Ishikawa (cell line): ENCODE data around the gene SLC44A2.

ENCODE experiments used
- CREB1 ChIP-seq: IDR thresholded peaks from 2 replicates; pipeline ENCODE4 v1.6.1; 2012; ENCODE audit warnings: low read depth
- EGR1 ChIP-seq: IDR thresholded peaks from 2 replicates; pipeline ENCODE4 v1.6.1; 2012
- EP300 ChIP-seq: IDR thresholded peaks from 2 replicates; pipeline ENCODE4 v1.6.1; 2012; ENCODE audit warnings: borderline replicate concordance
- FOXM1 ChIP-seq: IDR thresholded peaks from 2 replicates; pipeline ENCODE4 v1.6.1; 2012; ENCODE audit warnings: low read depth, borderline replicate concordance
- RAD21 ChIP-seq: IDR thresholded peaks from 2 replicates; pipeline ENCODE4 v1.6.1; 2012; ENCODE audit warnings: low read depth
- TAF1 ChIP-seq: IDR thresholded peaks from 2 replicates; pipeline ENCODE4 v1.6.1; 2012; ENCODE audit warnings: low read depth, mild to moderate bottlenecking
- TEAD4 ChIP-seq: IDR thresholded peaks from 2 replicates; pipeline ENCODE4 v1.6.1; 2012
- YY1 ChIP-seq: IDR thresholded peaks from 2 replicates; pipeline ENCODE4 v1.6.1; 2012; ENCODE audit warnings: low read depth
- TF ChIP-seq, protein P1 (sequence below): IDR thresholded peaks from 2 replicates; pipeline ENCODE4 v1.6.1; 2012; ENCODE audit warnings: low read depth, mild to moderate bottlenecking
- TF ChIP-seq, protein P2 (sequence below): IDR thresholded peaks from 2 replicates; pipeline ENCODE4 v1.6.1; 2012
- TF ChIP-seq, protein P3 (sequence below): IDR thresholded peaks from 2 replicates; pipeline ENCODE4 v1.6.1; 2012

DNA sequence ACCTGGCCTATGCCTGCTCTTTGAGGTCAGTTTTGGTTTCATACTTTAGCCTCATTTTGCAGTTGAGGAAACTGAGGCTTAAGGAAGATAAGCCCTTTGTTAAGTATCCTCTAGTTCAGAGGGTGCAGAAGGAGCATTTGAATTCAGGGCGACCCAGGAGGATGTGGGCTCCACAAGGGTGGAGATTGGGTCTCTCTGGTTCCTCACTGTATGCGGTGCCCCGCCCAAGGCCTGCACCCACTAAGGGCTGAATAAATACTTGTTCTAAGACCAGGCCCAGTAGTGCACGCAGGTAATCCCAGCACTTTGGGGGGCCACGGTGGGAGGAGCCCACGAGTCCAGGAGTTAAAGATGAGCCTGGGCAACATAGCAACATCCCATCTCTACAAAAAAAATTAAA, 768 bp upstream of the SLC44A2 start:
- TF ChIP-seq, protein P1, sequence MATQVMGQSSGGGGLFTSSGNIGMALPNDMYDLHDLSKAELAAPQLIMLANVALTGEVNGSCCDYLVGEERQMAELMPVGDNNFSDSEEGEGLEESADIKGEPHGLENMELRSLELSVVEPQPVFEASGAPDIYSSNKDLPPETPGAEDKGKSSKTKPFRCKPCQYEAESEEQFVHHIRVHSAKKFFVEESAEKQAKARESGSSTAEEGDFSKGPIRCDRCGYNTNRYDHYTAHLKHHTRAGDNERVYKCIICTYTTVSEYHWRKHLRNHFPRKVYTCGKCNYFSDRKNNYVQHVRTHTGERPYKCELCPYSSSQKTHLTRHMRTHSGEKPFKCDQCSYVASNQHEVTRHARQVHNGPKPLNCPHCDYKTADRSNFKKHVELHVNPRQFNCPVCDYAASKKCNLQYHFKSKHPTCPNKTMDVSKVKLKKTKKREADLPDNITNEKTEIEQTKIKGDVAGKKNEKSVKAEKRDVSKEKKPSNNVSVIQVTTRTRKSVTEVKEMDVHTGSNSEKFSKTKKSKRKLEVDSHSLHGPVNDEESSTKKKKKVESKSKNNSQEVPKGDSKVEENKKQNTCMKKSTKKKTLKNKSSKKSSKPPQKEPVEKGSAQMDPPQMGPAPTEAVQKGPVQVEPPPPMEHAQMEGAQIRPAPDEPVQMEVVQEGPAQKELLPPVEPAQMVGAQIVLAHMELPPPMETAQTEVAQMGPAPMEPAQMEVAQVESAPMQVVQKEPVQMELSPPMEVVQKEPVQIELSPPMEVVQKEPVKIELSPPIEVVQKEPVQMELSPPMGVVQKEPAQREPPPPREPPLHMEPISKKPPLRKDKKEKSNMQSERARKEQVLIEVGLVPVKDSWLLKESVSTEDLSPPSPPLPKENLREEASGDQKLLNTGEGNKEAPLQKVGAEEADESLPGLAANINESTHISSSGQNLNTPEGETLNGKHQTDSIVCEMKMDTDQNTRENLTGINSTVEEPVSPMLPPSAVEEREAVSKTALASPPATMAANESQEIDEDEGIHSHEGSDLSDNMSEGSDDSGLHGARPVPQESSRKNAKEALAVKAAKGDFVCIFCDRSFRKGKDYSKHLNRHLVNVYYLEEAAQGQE = no peak
- no peak for TF ChIP-seq TEAD4
- no peak for TF ChIP-seq TAF1
- TF ChIP-seq, protein P2, sequence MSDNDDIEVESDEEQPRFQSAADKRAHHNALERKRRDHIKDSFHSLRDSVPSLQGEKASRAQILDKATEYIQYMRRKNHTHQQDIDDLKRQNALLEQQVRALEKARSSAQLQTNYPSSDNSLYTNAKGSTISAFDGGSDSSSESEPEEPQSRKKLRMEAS = no peak
- TF ChIP-seq EGR1 = no peak
- TF ChIP-seq EP300 = no peak
- TF ChIP-seq RAD21 = no peak
- TF ChIP-seq, protein P3, sequence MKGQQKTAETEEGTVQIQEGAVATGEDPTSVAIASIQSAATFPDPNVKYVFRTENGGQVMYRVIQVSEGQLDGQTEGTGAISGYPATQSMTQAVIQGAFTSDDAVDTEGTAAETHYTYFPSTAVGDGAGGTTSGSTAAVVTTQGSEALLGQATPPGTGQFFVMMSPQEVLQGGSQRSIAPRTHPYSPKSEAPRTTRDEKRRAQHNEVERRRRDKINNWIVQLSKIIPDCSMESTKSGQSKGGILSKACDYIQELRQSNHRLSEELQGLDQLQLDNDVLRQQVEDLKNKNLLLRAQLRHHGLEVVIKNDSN = no peak
- TF ChIP-seq YY1 = no peak
- no peak for TF ChIP-seq FOXM1
- no peak for TF ChIP-seq CREB1
